ENCODE results near the gene CUL9. TPM values are rescaled to one million over a fixed set of nuclear protein-coding genes. Genes with fewer than 3 reads are reported as not detected.

Gene CUL9
- polyA plus RNA-seq, 3 donors = 2.9 to 68.8 (median 3.8) TPM

- DNase-seq = no peak
- intact Hi-C loops (cut with micrococcal nuclease) = no loop called here
- no peak overlapping the region for H3K4me2 ChIP-seq (replicated peaks; ENCODE audit: extremely low read depth, low read length, poor library complexity, severe bottlenecking)
- TF ChIP-seq CTCF (IDR thresholded peaks at IDR 0.05) = no peak
- H3K9ac ChIP-seq (ENCODE audit: insufficient read depth, low read length, poor library complexity, severe bottlenecking) = no peak overlapping the region
- H3K27me3 Mint-ChIP-seq (ENCODE audit: low read depth in 3 of 3) = peaks cover 37 to 42% (median 39%) of the 10 kb centered on the region in 3 donors
- peaks cover 7% of the 10 kb centered on the region for H3K4me1 Mint-ChIP-seq
- H3K27me3 ChIP-seq (ENCODE audit: control insufficient read depth in 2 of 2, insufficient read depth in 2 of 2, low read length in 2 of 2) = peaks cover 10 to 29% of the 10 kb centered on the region in 2 donors
- no peak overlapping the region for H3K27ac ChIP-seq (ENCODE audit: low read depth in 1 of 2, low read length in 2 of 2)
- peaks cover 0 to 6% (median 0%) of the 10 kb centered on the region in 7 donors for H3K9me3 Mint-ChIP-seq
- no peaks in the 10 kb centered on the region for H3K36me3 ChIP-seq (replicated peaks in 1 of 2; ENCODE audit: control insufficient read depth in 1 of 2, insufficient read depth in 2 of 2, low read length in 2 of 2)
- no peak overlapping the region for H3K4me3 ChIP-seq (replicated peaks in 1 of 3; ENCODE audit: low read depth in 2 of 3, low read length in 3 of 3)
- no peaks in the 10 kb centered on the region for H4K20me1 ChIP-seq (ENCODE audit: insufficient read depth, low read length)
- no peak overlapping the region for H3K27ac Mint-ChIP-seq
- no peak overlapping the region for H2AFZ ChIP-seq (ENCODE audit: insufficient read depth, low read depth, low read length, poor library complexity, severe bottlenecking)
- H3K79me2 ChIP-seq (ENCODE audit: insufficient read depth, low read length) = no peaks in the 10 kb centered on the region
- WGBS (ENCODE audit: insufficient coverage) = 84% methylated on average over 8 of the region's 11 CpGs
- H3K9me3 ChIP-seq (replicated peaks in 1 of 2; ENCODE audit: control insufficient read depth in 1 of 2, insufficient read depth in 1 of 2, low read length in 2 of 2) = no peaks in the 10 kb centered on the region
- no peak overlapping the region for H3K4me3 Mint-ChIP-seq
- no peaks in the 10 kb centered on the region for H3K4me1 ChIP-seq (ENCODE audit: control insufficient read depth in 1 of 2, insufficient read depth in 2 of 2, low read length in 2 of 2)
- H3K36me3 Mint-ChIP-seq = no peaks in the 10 kb centered on the region
These were observed 73.5 kb downstream of the CUL9 start for GRCh38 chr6:43255408-43256054.

GRCh38 chr6:43256670-43257366 lies 74.8 kb downstream of the CUL9 start:
- TF ChIP-seq CTCF (IDR thresholded peaks at IDR 0.05) = no peak
- H3K4me2 ChIP-seq (replicated peaks; ENCODE audit: extremely low read depth, low read length, poor library complexity, severe bottlenecking) = no peak overlapping the region
- H3K36me3 ChIP-seq (replicated peaks in 1 of 2; ENCODE audit: control insufficient read depth in 1 of 2, insufficient read depth in 2 of 2, low read length in 2 of 2) = no peaks in the 10 kb centered on the region
- H3K4me3 ChIP-seq (replicated peaks in 1 of 3; ENCODE audit: low read depth in 2 of 3, low read length in 3 of 3) = no peak overlapping the region
- Mint-ChIP-seq H3K4me3 (peak overlapping the region in 1 of 2 donors; percentile 28), H3K27me3 (ENCODE audit: low read depth in 3 of 3) (peaks cover 26 to 29% (median 28%) of the 10 kb centered on the region in 3 donors), H3K36me3 (no peaks in the 10 kb centered on the region), H3K9me3 (no peaks in the 10 kb centered on the region), H3K27ac (no peak overlapping the region), H3K4me1 (no peaks in the 10 kb centered on the region)
- DNase-seq = no peak
- peaks cover 0 to 16% of the 10 kb centered on the region in 2 donors for H3K27me3 ChIP-seq (ENCODE audit: control insufficient read depth in 2 of 2, insufficient read depth in 2 of 2, low read length in 2 of 2)
- WGBS (ENCODE audit: insufficient coverage) = 90% methylated on average over 5 of the region's 9 CpGs
- H3K9ac ChIP-seq (ENCODE audit: insufficient read depth, low read length, poor library complexity, severe bottlenecking) = no peak overlapping the region
- no peaks in the 10 kb centered on the region for H3K9me3 ChIP-seq (replicated peaks in 1 of 2; ENCODE audit: control insufficient read depth in 1 of 2, insufficient read depth in 1 of 2, low read length in 2 of 2)
- H3K79me2 ChIP-seq (ENCODE audit: insufficient read depth, low read length) = no peaks in the 10 kb centered on the region
- intact Hi-C loops (cut with micrococcal nuclease) = no loop called here
- H2AFZ ChIP-seq (ENCODE audit: insufficient read depth, low read depth, low read length, poor library complexity, severe bottlenecking) = no peak overlapping the region
- H4K20me1 ChIP-seq (ENCODE audit: insufficient read depth, low read length) = no peaks in the 10 kb centered on the region
- no peaks in the 10 kb centered on the region for H3K4me1 ChIP-seq (ENCODE audit: control insufficient read depth in 1 of 2, insufficient read depth in 2 of 2, low read length in 2 of 2)
- H3K27ac ChIP-seq (ENCODE audit: low read depth in 1 of 2, low read length in 2 of 2) = no peak overlapping the region

Data from CD14-positive monocyte (primary cell).